Activated CD8-positive, alpha-beta memory T cell treated with anti-CD3 and anti-CD28 coated beads, Interleukin-2, amount 50 U/mL, for 1 hour (primary cell): Measurements from ENCODE around the gene HOXD13.

Experiments
- DNase-seq: peaks from one replicate; pipeline ENCODE4 v3.0.0-alpha.2; 2020; ENCODE audit errors: extremely low read depth

HOXD13 gene

GRCh38 chr2:176105078-176105729 lies 12.7 kb downstream of the HOXD13 start:
- DNase-seq, result no peak

DNA sequence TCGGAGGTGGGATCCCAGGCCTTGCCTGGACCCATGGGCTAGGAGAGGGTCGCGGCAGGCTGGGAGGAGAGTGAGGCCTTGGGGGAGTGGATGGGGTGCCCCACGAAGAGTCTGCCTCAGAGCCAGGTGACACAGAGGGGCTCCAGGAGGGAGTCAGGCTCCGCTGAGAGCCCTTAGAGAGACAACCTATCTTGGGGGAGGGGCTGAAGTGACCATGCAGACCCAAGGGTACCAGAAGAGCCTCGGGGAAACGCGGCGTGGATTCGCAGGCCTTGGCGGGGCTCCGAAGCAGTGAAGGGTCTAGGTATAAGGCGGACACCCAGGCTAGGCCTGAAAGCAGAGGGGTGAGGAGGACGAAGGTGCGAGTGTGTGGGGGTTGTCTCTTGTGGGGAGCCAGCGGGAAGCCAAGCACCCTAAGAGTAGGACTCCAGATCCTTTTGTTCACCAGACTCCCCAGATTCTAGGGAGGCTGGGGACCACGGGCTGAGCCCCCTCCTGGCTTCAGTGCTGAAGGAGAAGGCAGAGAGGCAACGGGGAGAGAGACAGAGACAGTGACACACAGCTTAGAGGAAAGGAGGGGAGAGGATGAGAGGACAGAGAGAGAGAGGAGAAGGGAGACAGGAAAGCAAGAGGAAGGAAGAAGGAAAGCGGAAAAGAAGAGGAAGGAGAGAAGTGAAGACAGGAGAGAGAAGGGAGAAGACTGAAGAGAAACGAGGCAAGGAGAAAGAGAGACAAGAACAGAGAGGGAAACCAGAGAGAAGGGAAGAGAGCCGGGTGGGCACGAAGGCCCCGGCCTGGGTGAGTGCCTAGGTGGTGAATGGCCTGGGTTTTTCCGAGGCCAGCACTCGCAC lies 13.4 kb downstream of the HOXD13 start:
- DNase-seq, result no peak

DNA sequence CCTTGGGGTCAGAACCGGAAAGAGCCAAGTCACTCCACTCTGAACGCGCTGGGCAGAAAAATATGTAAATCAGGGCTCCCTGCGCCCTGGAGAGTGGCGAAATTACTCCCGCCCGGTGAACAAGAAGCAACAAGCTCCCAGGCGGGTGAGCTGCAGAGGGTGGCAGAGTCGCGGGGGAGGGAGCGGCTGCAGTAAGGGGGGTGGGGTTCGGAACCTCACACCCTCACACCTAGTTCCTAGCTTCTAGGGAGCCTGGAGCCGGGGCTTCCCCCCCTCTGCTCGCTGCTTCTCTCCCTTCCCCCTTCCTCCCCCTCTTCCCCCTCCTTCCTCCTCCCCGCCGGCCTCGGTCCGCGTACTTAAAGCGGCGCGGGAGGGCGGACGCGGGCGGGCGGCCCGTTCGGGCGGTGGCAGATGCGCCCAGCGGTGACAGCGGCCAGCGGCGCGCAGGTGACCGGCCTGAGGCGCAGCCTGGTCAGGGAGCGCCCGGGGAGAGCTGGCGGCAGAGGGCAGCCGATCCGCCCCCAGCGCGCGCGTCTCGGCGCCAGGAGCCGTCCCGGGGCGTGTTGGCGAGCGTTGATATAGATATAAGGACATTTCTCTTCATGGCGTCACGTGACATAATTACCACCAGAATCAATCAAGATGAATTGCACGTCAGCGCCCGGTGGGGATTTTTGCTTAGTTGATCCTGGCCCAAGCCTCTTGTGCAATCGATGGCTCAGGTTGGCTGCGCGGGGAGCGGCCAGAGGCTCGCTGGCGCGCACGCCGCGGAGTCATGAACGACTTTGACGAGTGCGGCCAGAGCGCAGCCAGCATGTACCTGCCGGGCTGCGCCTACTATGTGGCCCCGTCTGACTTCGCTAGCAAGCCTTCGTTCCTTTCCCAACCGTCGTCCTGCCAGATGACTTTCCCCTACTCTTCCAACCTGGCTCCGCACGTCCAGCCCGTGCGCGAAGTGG lies 14.3 kb downstream of the HOXD13 start, which contains the start of gene HOXD11:
Gene HOXD11, plus strand, starts transcription at position 700 of the 959 bp plus-strand sequence. Its CDS starts 76 bp downstream, at position 776.
- no peak for DNase-seq

- no peak for DNase-seq
Measured at GRCh38 chr2:176107731-176108181, 15.2 kb downstream of the HOXD13 start.

- no peak for DNase-seq
Measured at GRCh38 chr2:176109192-176109901, 16.8 kb downstream of the HOXD13 start.

- no peak for DNase-seq
Measured at GRCh38 chr2:176109946-176110345, 17.4 kb downstream of the HOXD13 start.

GRCh38 chr2:176110415-176111308 lies 18.1 kb downstream of the HOXD13 start:
- DNase-seq, result no peak

DNA sequence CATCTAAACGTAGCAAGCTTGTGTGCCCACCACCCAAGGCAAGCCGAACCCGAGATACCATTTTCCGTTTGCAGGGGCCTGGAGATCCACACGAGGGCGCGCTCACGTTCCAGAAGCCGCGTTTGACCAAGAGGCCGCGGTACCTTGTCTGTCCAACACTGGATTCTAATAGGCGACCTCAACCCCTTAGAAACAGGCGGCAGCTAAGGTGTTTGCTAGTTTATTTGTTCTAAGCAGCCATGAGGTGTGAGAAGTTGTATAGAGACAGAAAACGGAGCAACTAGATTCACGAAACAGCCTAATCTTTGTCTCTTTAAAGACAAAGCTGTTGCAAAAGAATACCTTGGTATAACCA lies 18.8 kb downstream of the HOXD13 start:
- DNase-seq, result no peak

GRCh38 chr2:176111846-176112374 lies 19.4 kb downstream of the HOXD13 start:
- DNase-seq, result no peak

GRCh38 chr2:176112375-176113302 lies 20.1 kb downstream of the HOXD13 start:
- DNase-seq, result no peak

DNA sequence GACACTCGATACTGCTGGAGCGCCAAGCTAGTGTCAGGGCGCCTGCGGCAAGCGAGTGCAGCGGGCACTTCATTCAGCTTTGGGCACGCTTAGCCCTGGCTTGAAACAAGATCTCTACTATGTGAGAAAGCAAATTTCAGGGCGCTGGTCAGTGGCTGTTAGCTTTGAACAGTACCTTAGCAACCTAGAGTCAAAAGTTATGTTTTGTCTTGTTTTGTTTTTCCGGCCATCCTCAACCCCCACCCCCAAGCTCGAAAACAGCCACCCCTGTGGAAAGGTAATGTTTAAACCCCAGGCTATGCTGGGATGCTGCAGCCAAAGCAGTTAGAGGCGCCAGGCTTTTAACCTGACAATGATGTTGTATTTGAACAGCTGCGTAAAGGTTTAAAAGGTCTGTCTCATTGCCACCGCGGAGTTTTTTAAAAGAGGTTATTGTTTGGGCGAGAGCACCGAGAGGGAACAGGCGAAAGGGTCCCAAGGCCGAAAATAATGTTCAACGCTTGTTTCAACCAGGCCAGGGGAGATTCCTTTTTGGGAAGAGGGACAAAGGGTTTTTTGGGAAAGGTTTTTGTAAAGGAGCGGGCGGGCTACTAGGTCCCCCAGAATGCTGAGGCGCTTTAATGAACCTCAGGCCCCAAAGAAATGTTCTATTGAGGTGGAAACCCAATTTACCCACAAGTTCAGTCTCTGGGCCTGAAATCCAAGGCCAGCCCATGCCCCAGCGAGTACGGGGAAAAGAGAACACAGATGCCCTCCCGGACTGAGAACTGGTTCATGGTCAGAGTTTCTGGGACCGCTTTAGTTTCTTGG lies 21.8 kb downstream of the HOXD13 start:
- DNase-seq, result no peak

DNA sequence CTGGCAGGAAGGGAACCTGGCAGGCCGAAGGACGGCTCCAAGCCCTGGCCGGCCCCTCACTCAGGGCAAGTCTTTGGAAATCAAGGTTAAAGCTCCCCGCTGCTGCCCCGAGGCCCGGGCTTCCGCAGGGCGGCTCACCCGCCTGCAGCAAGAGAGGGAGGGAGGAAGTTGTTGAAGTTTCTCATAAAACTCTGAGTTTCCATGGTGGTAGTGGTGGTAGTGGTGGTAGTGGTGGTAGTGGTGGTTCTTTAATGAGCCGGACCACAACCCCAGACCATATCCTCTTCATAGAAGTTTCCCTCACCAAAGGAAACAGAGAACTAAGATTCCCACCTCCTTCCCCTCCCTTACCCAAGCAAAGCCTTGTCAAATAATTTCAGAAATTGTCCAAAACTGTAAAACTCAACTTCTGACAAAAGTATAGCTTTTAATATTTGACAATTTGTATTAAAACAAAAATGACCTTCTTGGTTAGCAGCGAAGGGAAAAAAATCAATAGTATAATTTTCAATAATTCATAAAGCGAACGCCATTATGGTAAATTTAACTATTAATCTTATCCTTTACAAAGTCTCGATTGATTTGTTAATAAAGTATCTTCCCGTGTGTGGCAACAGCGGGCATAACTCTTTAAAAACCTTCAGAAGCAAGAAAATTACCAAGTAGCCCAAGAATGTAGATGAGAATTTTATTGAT lies 22.6 kb downstream of the HOXD13 start:
- no peak for DNase-seq

DNA sequence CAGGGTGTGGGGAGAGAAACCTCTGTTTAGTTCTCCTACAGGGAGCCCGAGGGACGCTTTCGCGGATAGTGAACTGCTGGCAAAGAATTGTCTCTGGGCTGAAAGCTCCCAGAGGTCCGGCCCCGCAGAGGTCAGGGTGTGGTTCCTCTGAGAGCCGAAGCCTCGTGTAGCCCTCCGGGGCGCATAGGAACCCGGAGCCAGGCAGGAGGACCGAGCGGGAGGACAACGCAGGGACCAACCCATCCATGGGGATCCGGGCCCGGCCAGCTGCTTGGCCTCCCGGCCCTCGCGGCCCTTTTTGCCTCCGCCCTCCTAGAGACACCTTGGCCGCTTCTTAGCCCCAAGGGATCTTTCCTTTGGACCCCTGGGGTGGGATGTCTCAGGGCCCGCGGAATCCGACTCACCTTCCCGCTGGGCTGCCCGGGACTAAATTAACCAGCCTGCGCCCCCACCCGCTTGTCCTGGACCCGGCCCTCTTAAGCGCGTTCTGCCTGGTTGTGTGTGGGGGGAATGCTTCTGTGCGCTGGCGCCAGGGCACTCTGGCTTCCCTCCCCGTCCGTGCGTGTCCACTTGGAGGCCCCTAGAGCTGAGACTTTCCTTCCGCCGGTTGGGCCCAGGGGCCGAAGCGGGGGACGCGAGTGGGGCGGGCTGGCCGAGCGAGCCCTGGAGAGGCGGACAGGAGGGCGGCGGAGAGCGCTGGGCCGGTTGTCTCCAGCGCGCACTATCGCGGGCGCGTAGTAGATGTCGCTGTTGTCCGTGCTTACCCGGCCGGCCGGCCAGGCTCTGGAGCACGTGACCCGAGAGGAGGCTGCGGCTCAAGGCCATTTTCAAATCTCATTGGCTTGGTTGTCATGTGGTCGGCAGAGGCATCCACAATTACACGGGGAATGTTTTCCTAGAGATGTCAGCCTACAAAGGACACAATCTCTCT lies 23.6 kb downstream of the HOXD13 start, which contains the start of gene HOXD10:
Gene HOXD10, plus strand, starts transcription at position 896 of the 931 bp plus-strand sequence. CDS start 56 bp downstream, outside the sequence.
- no peak for DNase-seq

GRCh38 chr2:176117162-176117822 lies 24.8 kb downstream of the HOXD13 start:
- DNase-seq, result no peak

- DNase-seq, result no peak
Measured at GRCh38 chr2:176117823-176118371, 25.4 kb downstream of the HOXD13 start.
